Neural cell (in vitro differentiated cells): Measurements from ENCODE around the gene ST3GAL4. TPM values are rescaled to one million over a fixed set of nuclear protein-coding genes. Genes with fewer than 3 reads are reported as not detected.

Source experiments
- H2AFZ ChIP-seq: fragments of 200-600, 300-800 bp; sonication (generic), shearing (Covaris generic); 2 replicates; pipeline ENCODE4 v1.6.0; 2014; ENCODE audit warnings: low read depth, mild to moderate bottlenecking, antibody characterized with exemption, low read length, moderate library complexity
- H3F3A ChIP-seq: fragments of 200-600 bp; shearing (Covaris generic); 2 replicates; pipeline ENCODE4 v1.6.1; 2016; ENCODE audit warnings: mild to moderate bottlenecking, moderate library complexity, mixed read lengths, antibody characterized with exemption, low read length; ENCODE audit not compliant: insufficient read depth, poor library complexity, severe bottlenecking
- H3K27ac ChIP-seq: fragments of 200-600, 300-800 bp; sonication (generic), shearing (Covaris generic); 2 replicates; pipeline ENCODE4 v1.5.1; 2014; ENCODE audit warnings: mild to moderate bottlenecking, low read length, moderate library complexity
- H3K27me3 ChIP-seq: fragments of 300-800, 200-600 bp; sonication (generic), shearing (Covaris generic); 2 replicates; pipeline ENCODE4 v1.6.0; 2014; ENCODE audit warnings: mild to moderate bottlenecking, low read depth, low read length, moderate library complexity; ENCODE audit not compliant: insufficient read depth
- H3K36me3 ChIP-seq: fragments of 300-800, 200-600 bp; sonication (generic), shearing (Covaris generic); 2 replicates; pipeline ENCODE4 v1.5.1; 2014; ENCODE audit warnings: mild to moderate bottlenecking, antibody characterized with exemption, low read length, moderate library complexity; ENCODE audit not compliant: insufficient read depth
- H3K4me2 ChIP-seq: fragments of 300-800, 200-600 bp; sonication (generic), shearing (Covaris generic); 2 replicates; pipeline ENCODE4 v1.6.0; 2014; ENCODE audit warnings: mild to moderate bottlenecking, low read length
- H3K4me3 ChIP-seq: fragments of 300-800, 200-600 bp; sonication (generic), shearing (Covaris generic); 2 replicates; pipeline ENCODE4 v1.5.1; 2014; ENCODE audit warnings: mild to moderate bottlenecking, low read length, moderate library complexity
- H3K79me2 ChIP-seq: fragments of 200-600 bp; shearing (Covaris generic); replicated peaks from 2 replicates; pipeline ENCODE4 v1.6.0; 2014; ENCODE audit warnings: mild to moderate bottlenecking, low read length, moderate library complexity; ENCODE audit not compliant: insufficient read depth
- H3K9ac ChIP-seq: fragments of 300-800, 200-600 bp; sonication (generic), shearing (Covaris generic); 2 replicates; pipeline ENCODE4 v1.6.1; 2016; ENCODE audit warnings: mild to moderate bottlenecking, low read length, mixed read lengths
- H3K9me2 ChIP-seq: fragments of 200-600 bp; shearing (Covaris generic); 2 replicates; pipeline ENCODE4 v1.6.1; 2016; ENCODE audit warnings: mild to moderate bottlenecking, low read length, mixed read lengths; ENCODE audit not compliant: insufficient read depth
- H3K9me3 ChIP-seq: fragments of 200-600, 300-800 bp; sonication (generic), shearing (Covaris generic); 2 replicates; pipeline ENCODE4 v1.6.1; 2016; ENCODE audit warnings: mild to moderate bottlenecking, mixed run types, low read length, moderate library complexity, mixed read lengths
- H4K20me1 ChIP-seq: fragments of 200-600 bp; shearing (Covaris generic); 2 replicates; pipeline ENCODE4 v1.6.1; 2016; ENCODE audit warnings: mild to moderate bottlenecking, mixed run types; ENCODE audit not compliant: insufficient read depth
- EP300 ChIP-seq: fragments of 450-650 bp; conservative IDR thresholded peaks from 2 replicates; pipeline ENCODE4 v1.6.1; 2014; ENCODE audit warnings: antibody characterized with exemption, mild to moderate bottlenecking, moderate library complexity; ENCODE audit not compliant: poor library complexity, severe bottlenecking
- EZH2 ChIP-seq: fragments of 200-600, 300-800 bp; shearing (Covaris generic), sonication (generic); IDR thresholded peaks from 2 replicates; pipeline ENCODE4 v1.6.1; 2014; ENCODE audit warnings: antibody characterized with exemption, low read length, borderline replicate concordance, mild to moderate bottlenecking; ENCODE audit not compliant: insufficient read depth, poor library complexity, severe bottlenecking
- MXI1 ChIP-seq: fragments of 450-650 bp; conservative IDR thresholded peaks from 2 replicates; pipeline ENCODE4 v1.6.1; 2014; ENCODE audit warnings: antibody characterized with exemption, mild to moderate bottlenecking; ENCODE audit not compliant: poor library complexity, severe bottlenecking
- POLR2AphosphoS5 ChIP-seq: IDR thresholded peaks from 2 replicates; pipeline ENCODE4 v1.6.1; 2012
- RAD21 ChIP-seq: fragments of 450-650 bp; conservative IDR thresholded peaks from 2 replicates; pipeline ENCODE4 v1.6.1; 2014; ENCODE audit warnings: antibody characterized with exemption, mild to moderate bottlenecking, moderate library complexity
- SMC3 ChIP-seq: fragments of 450-650 bp; conservative IDR thresholded peaks from 2 replicates; pipeline ENCODE4 v1.6.1; 2014; ENCODE audit warnings: antibody characterized with exemption, mild to moderate bottlenecking, moderate library complexity; ENCODE audit not compliant: poor library complexity
- TAF1 ChIP-seq: IDR thresholded peaks from 2 replicates; pipeline ENCODE4 v1.6.1; 2012; ENCODE audit warnings: low read depth
- polyA plus RNA-seq: library from polyadenylated mRNA; depleted of rRNA; stranded (reverse); fragments of >200 nt; gene quantifications from 2 replicates; pipeline ENCODE4 v1.2.3, GENCODE V29; 2014
- TF ChIP-seq, protein P1 (sequence below): fragments of 450-650 bp; IDR thresholded peaks from 2 replicates; pipeline ENCODE4 v1.5.1; 2014; ENCODE audit warnings: antibody characterized with exemption, mild to moderate bottlenecking, moderate library complexity; ENCODE audit not compliant: poor library complexity, severe bottlenecking
- TF ChIP-seq, protein P2 (sequence below): IDR thresholded peaks from 2 replicates; pipeline ENCODE4 v1.6.1; 2012; ENCODE audit warnings: borderline replicate concordance

Gene ST3GAL4
- polyA plus RNA-seq, 1 donor from 2014 or later = 46.1 TPM

DNA sequence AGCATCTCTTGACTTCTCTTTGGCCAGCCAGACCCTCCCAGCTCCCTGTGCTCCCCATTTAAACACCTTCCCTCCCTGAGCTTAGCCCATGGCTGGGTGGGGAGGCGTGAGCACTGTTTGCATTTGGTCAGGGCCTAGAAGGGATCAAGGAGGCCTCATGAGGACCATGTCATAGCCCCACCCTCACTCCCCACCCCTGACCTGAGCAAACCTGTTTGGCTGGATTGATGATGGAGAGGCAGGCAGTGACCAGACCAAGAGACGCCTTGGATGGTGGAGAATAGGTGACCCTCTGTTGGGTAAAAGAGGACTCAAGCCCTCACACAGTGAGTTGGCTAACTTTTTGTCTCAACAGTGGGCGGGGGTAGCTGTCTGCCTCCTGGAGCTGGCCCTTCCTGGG is 49.9 kb downstream of the ST3GAL4 start:
- Histone ChIP-seq H2AFZ (no peak overlapping the region), H3K4me3 (no peak overlapping the region), H3K4me2 (no peak overlapping the region), H4K20me1 (no peaks in the 10 kb centered on the region), H3K36me3 (no peaks in the 10 kb centered on the region), H3F3A (no peaks in the 10 kb centered on the region), H3K79me2 (no peaks in the 10 kb centered on the region), H3K9me2 (no peaks in the 10 kb centered on the region), H3K9ac (no peak overlapping the region), H3K27ac (no peak overlapping the region), H3K9me3 (no peaks in the 10 kb centered on the region), H3K27me3 (no peaks in the 10 kb centered on the region)
- TF ChIP-seq SMC3 (no peak), EP300 (no peak), POLR2AphosphoS5 (no peak), EZH2 (no peak), TAF1 (no peak), RAD21 (no peak), MXI1 (no peak)
- TF ChIP-seq, protein P1, sequence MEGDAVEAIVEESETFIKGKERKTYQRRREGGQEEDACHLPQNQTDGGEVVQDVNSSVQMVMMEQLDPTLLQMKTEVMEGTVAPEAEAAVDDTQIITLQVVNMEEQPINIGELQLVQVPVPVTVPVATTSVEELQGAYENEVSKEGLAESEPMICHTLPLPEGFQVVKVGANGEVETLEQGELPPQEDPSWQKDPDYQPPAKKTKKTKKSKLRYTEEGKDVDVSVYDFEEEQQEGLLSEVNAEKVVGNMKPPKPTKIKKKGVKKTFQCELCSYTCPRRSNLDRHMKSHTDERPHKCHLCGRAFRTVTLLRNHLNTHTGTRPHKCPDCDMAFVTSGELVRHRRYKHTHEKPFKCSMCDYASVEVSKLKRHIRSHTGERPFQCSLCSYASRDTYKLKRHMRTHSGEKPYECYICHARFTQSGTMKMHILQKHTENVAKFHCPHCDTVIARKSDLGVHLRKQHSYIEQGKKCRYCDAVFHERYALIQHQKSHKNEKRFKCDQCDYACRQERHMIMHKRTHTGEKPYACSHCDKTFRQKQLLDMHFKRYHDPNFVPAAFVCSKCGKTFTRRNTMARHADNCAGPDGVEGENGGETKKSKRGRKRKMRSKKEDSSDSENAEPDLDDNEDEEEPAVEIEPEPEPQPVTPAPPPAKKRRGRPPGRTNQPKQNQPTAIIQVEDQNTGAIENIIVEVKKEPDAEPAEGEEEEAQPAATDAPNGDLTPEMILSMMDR = no peak
- TF ChIP-seq, protein P2, sequence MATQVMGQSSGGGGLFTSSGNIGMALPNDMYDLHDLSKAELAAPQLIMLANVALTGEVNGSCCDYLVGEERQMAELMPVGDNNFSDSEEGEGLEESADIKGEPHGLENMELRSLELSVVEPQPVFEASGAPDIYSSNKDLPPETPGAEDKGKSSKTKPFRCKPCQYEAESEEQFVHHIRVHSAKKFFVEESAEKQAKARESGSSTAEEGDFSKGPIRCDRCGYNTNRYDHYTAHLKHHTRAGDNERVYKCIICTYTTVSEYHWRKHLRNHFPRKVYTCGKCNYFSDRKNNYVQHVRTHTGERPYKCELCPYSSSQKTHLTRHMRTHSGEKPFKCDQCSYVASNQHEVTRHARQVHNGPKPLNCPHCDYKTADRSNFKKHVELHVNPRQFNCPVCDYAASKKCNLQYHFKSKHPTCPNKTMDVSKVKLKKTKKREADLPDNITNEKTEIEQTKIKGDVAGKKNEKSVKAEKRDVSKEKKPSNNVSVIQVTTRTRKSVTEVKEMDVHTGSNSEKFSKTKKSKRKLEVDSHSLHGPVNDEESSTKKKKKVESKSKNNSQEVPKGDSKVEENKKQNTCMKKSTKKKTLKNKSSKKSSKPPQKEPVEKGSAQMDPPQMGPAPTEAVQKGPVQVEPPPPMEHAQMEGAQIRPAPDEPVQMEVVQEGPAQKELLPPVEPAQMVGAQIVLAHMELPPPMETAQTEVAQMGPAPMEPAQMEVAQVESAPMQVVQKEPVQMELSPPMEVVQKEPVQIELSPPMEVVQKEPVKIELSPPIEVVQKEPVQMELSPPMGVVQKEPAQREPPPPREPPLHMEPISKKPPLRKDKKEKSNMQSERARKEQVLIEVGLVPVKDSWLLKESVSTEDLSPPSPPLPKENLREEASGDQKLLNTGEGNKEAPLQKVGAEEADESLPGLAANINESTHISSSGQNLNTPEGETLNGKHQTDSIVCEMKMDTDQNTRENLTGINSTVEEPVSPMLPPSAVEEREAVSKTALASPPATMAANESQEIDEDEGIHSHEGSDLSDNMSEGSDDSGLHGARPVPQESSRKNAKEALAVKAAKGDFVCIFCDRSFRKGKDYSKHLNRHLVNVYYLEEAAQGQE = no peak

DNA sequence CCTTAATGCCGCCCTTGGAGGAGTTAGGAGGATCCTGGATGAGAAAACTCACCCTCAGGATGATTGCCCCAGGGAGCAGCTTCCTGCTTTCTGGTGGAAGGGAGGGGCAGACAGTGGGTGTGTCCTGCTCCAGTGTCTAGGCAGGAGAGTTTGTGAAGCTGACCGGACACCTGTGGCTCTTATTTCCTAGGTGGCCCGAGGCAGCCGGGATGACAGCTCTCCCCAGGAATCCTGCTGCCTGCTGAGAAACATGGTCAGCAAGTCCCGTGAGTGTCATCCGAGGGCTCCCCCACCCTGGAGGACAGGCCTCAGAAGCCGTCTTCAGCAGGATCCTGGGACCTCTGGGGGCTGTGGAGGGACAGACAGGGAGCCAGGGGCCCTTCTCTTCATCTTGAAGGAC is 50.4 kb downstream of the ST3GAL4 start:
- Histone ChIP-seq H4K20me1 (no peaks in the 10 kb centered on the region), H3K27ac (no peak overlapping the region)

More for the DNA sequence above, 50.4 kb downstream of the ST3GAL4 start:
- TF ChIP-seq EP300 = no peak
- no peak for TF ChIP-seq MXI1
- TF ChIP-seq, protein P1 = no peak
- TF ChIP-seq EZH2 = no peak
- no peak for TF ChIP-seq SMC3
- no peak for TF ChIP-seq POLR2AphosphoS5
- TF ChIP-seq, protein P2 = no peak
- no peak for TF ChIP-seq RAD21
- no peak for TF ChIP-seq TAF1
- Histone ChIP-seq H3K27me3 (no peaks in the 10 kb centered on the region), H3K4me2 (no peak overlapping the region), H3K9ac (no peak overlapping the region), H3K4me3 (no peak overlapping the region), H3K36me3 (no peaks in the 10 kb centered on the region), H3F3A (no peaks in the 10 kb centered on the region), H3K9me3 (no peaks in the 10 kb centered on the region), H3K9me2 (no peaks in the 10 kb centered on the region), H2AFZ (no peak overlapping the region), H3K79me2 (no peaks in the 10 kb centered on the region)
